Left lung (tissue), 10 donors: ENCODE results near the gene GOSR1. TPM values are rescaled to one million over a fixed set of nuclear protein-coding genes. Genes with fewer than 3 reads are reported as not detected.
"Not testable (repeated sequence)": the region's sequence is repeated elsewhere in the genome, so short reads cannot be mapped to it uniquely, and the experiment has no call there.

Experiments used
- ATAC-seq: fragments of 200-7000 bp; cut with Tn5 transposase; one replicate; pipeline ENCODE4 v1.9.1; 2020; ENCODE audit warnings: moderate library complexity
- DNase-seq, 4 donors: peaks; one replicate each; pipeline ENCODE4 v3.0.0-alpha.2; 2013 to 2020
- H3K27ac ChIP-seq, 2 donors: fragments of 200-600 bp; sonication (generic) in 1 of 2; one replicate each; pipeline versions ENCODE4 v1.5.0 to v1.8.0; 2020 to 2021
- H3K27me3 ChIP-seq, 2 donors: fragments of 200-600 bp; sonication (generic) in 1 of 2; one replicate each; pipeline versions ENCODE4 v1.5.0 to v1.8.0; 2020 to 2021
- H3K36me3 ChIP-seq, 2 donors: fragments of 200-600 bp; sonication (generic) in 1 of 2; one replicate each; pipeline versions ENCODE4 v1.5.0 to v1.8.0; 2020 to 2021
- H3K4me1 ChIP-seq, 2 donors: fragments of 200-600 bp; one replicate each; pipeline ENCODE4 v1.8.0; 2021
- H3K4me3 ChIP-seq, 2 donors: fragments of 200-600 bp; sonication (generic) in 1 of 2; one replicate each; pipeline versions ENCODE4 v1.5.0 to v1.8.0; 2020 to 2021; ENCODE audit warnings: mild to moderate bottlenecking in 1 of 2
- H3K9me3 ChIP-seq, 2 donors: fragments of 200-600 bp; sonication (generic) in 1 of 2; one replicate each; pipeline versions ENCODE4 v1.5.0 to v1.8.0; 2020 to 2021
- intact Hi-C, 2 donors: fragments of 100-400 bp; cut with DNase I; formaldehyde crosslinking; loops; one replicate each; pipeline versions ENCODE4 v1.11.2 to v1.14.2; 2022
- polyA plus RNA-seq, 6 donors: library from polyadenylated mRNA; unstranded; fragments of 120-200 nt; gene quantifications; one replicate each; pipeline ENCODE4 v1.2.1, GENCODE V29; 2013; ENCODE audit not compliant: insufficient read length in 6 of 6
- total RNA-seq, 2 donors: library from RNA; stranded (reverse); fragmentation: NEBNext Ultra II Directional; extraction: Animal tissue kit (Norgen Biotek cat#: 25700); gene quantifications; one replicate each; pipeline ENCODE4 v1.2.1, GENCODE V29; 2021
- TF ChIP-seq, protein P1 (sequence below), 2 donors: fragments of 200-600 bp; sonication (generic) in 1 of 2; IDR thresholded peaks; one replicate each; pipeline versions ENCODE4 v1.5.0 to v1.8.0; 2021; ENCODE audit warnings: antibody characterized with exemption in 2 of 2
- donor health status: DM: no; HTN: yes; CAD: no.
- donor health status: DM: no; HTN: no; CAD: no.

GOSR1 gene
- total and polyA plus RNA-seq, 8 donors, result 44.3 to 55.4 (median 48.6) TPM

GRCh38 chr17:30565073-30565935 lies 88.1 kb downstream of the GOSR1 start:
- H3K27ac ChIP-seq, result no peak overlapping the region
- DNase-seq, result no peak
- ATAC-seq, result no peak
- H3K36me3 ChIP-seq, result no peaks in the 10 kb centered on the region
- H3K9me3 ChIP-seq, result no peaks in the 10 kb centered on the region
- H3K4me3 ChIP-seq, result no peak overlapping the region
- H3K27me3 ChIP-seq, result peaks cover 0 to 15% of the 10 kb centered on the region in 2 donors
- TF ChIP-seq, protein P1, sequence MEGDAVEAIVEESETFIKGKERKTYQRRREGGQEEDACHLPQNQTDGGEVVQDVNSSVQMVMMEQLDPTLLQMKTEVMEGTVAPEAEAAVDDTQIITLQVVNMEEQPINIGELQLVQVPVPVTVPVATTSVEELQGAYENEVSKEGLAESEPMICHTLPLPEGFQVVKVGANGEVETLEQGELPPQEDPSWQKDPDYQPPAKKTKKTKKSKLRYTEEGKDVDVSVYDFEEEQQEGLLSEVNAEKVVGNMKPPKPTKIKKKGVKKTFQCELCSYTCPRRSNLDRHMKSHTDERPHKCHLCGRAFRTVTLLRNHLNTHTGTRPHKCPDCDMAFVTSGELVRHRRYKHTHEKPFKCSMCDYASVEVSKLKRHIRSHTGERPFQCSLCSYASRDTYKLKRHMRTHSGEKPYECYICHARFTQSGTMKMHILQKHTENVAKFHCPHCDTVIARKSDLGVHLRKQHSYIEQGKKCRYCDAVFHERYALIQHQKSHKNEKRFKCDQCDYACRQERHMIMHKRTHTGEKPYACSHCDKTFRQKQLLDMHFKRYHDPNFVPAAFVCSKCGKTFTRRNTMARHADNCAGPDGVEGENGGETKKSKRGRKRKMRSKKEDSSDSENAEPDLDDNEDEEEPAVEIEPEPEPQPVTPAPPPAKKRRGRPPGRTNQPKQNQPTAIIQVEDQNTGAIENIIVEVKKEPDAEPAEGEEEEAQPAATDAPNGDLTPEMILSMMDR (IDR thresholded peaks at IDR 0.05), result no peak
- intact Hi-C loops, result no loop called here
- no peaks in the 10 kb centered on the region for H3K4me1 ChIP-seq

DNA sequence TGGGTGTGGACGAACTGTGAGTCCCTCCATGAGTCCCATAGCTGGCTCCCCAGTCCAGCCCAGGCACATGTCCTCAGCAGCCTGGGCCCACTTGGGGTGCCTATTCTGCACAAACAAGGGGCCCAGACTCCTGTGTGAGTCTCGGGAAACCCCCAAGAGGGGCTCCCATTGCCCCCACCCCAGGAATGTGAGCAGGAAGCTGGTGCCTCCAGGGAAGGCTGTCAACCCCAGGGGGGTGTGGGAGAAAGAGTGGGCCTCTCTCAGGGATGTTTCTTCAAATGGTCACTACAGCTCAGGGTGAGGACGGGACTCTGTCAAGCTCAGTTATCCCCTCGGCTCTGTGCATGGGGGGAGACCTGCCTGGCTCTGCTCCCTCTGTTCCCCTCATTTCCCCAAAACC lies 88.9 kb downstream of the GOSR1 start:
- H3K27ac ChIP-seq, intact Hi-C loops, H3K4me1 ChIP-seq, H3K36me3 ChIP-seq, H3K4me3 ChIP-seq, ATAC-seq, DNase-seq, H3K9me3 ChIP-seq: not testable (repeated sequence)
- peaks cover 0 to 15% of the 10 kb centered on the region in 2 donors for H3K27me3 ChIP-seq

- H3K9me3 ChIP-seq, H3K27ac ChIP-seq, intact Hi-C loops, H3K4me3 ChIP-seq, ATAC-seq, DNase-seq, H3K36me3 ChIP-seq, H3K4me1 ChIP-seq: not testable (repeated sequence)
- H3K27me3 ChIP-seq, result peaks cover 0 to 15% of the 10 kb centered on the region in 2 donors
Observed at GRCh38 chr17:30566516-30567225, 89.5 kb downstream of the GOSR1 start.

DNA sequence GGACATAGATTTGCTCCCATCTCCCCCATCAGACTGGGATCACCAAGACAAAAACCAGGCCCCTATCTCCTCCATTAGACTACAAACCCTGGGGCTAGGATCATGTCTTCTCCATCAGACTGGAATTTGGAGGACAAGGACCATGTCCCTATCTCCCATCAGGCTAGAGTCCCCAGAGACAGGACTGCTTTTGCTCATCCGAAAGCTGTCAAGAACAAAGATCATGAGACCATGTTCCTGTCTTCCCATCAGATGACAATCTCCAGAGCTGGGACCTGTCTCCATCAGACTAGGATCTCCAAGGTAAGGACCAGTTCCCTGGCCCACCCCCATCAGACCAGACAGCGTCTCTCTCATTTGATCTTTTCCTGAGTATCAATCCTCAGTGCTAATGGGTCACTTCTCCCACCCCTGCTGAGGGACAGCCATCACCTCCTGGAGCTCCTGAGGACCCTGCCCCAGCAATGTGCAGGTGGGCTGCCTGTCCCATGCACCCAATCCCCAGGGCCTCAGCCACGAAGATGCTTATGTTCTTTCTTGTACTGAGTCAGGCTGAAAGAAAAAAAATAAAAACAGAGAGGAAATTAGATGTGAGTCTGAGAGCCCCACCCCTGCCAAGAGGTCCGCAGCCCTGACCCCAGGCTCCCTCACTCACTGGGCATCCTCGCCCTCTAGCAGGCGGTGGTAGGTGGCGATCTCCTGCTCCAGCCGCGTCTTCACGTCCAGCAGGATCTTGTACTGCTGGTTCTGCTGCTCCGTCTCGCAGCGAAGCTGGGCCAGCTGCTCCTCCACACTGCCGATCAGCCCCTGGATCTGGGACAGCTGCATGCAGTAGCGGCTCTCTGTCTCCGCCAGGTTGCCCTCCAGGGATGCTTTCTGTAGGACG lies 90.3 kb downstream of the GOSR1 start:
- H3K4me1 ChIP-seq, result no peaks in the 10 kb centered on the region
- H3K9me3 ChIP-seq, result no peaks in the 10 kb centered on the region
- H3K27ac ChIP-seq, result no peak overlapping the region
- no peaks in the 10 kb centered on the region for H3K36me3 ChIP-seq
- peaks cover 0 to 15% of the 10 kb centered on the region in 2 donors for H3K27me3 ChIP-seq
- TF ChIP-seq, protein P1 (IDR thresholded peaks at IDR 0.05), result no peak
- intact Hi-C loops, result no loop called here
- ATAC-seq (no peak), DNase-seq (no peak)
- H3K4me3 ChIP-seq, result no peak overlapping the region

- Histone ChIP-seq H3K4me1 (no peaks in the 10 kb centered on the region), H3K27me3 (peaks cover 0 to 15% of the 10 kb centered on the region in 2 donors), H3K9me3 (no peaks in the 10 kb centered on the region), H3K4me3 (no peak overlapping the region), H3K36me3 (no peaks in the 10 kb centered on the region), H3K27ac (no peak overlapping the region)
- no peak for DNase-seq
- TF ChIP-seq, protein P1 (IDR thresholded peaks at IDR 0.05), result no peak
- ATAC-seq, result no peak
- intact Hi-C loops, result no loop called here
Observed at GRCh38 chr17:30568117-30568430, 90.9 kb downstream of the GOSR1 start.

GRCh38 chr17:30569531-30570175 lies 92.4 kb downstream of the GOSR1 start:
- ATAC-seq, intact Hi-C loops, H3K9me3 ChIP-seq, H3K27ac ChIP-seq, H3K4me3 ChIP-seq, DNase-seq, H3K4me1 ChIP-seq, H3K36me3 ChIP-seq: not testable (repeated sequence)
- peaks cover 0 to 14% of the 10 kb centered on the region in 2 donors for H3K27me3 ChIP-seq
